Endodermal cell (in vitro differentiated cells): ENCODE results near the gene NTN4. TPM values are rescaled to one million over a fixed set of nuclear protein-coding genes. Genes with fewer than 3 reads are reported as not detected.

Source experiments
- DNase-seq: peaks from one replicate; pipeline ENCODE4 v3.0.0-alpha.2; 2017
- H3K27ac ChIP-seq: 2 replicates; pipeline ENCODE4 v1.5.1; 2013; ENCODE audit warnings: mild to moderate bottlenecking, low read depth, low read length, moderate library complexity
- H3K27me3 ChIP-seq: 2 replicates; pipeline ENCODE4 v1.6.1; 2013; ENCODE audit warnings: mild to moderate bottlenecking, low read length, moderate library complexity; ENCODE audit not compliant: insufficient read depth, control insufficient read depth, poor library complexity, severe bottlenecking
- H3K36me3 ChIP-seq: 2 replicates; pipeline ENCODE4 v1.7.0; 2013; ENCODE audit warnings: mild to moderate bottlenecking, low read length, moderate library complexity; ENCODE audit not compliant: control insufficient read depth, insufficient read depth
- H3K4me1 ChIP-seq: one replicate; pipeline ENCODE4 v1.7.0; 2013; ENCODE audit warnings: low read length; ENCODE audit not compliant: control insufficient read depth, insufficient read depth
- H3K4me3 ChIP-seq: 2 replicates; pipeline ENCODE4 v1.5.1; 2013; ENCODE audit warnings: mild to moderate bottlenecking, low read length, moderate library complexity
- H3K9ac ChIP-seq: 2 replicates; pipeline ENCODE4 v1.6.1; 2013; ENCODE audit warnings: mild to moderate bottlenecking, low read length, moderate library complexity; ENCODE audit not compliant: poor library complexity, severe bottlenecking; ENCODE audit errors: extremely low read depth
- H3K9me3 ChIP-seq: 2 replicates; pipeline ENCODE4 v1.6.1; 2013; ENCODE audit warnings: mild to moderate bottlenecking, low read length, moderate library complexity; ENCODE audit not compliant: control insufficient read depth
- H3K27ac Mint-ChIP-seq: 2 replicates; pipeline ENCODE4 v1.8.0; 2020; ENCODE audit warnings: mixed read lengths
- H3K27me3 Mint-ChIP-seq: 2 replicates; pipeline ENCODE4 v1.8.0; 2021; ENCODE audit warnings: mild to moderate bottlenecking, mixed read lengths; ENCODE audit not compliant: insufficient read depth
- H3K36me3 Mint-ChIP-seq: 2 replicates; pipeline ENCODE4 v1.8.0; 2020; ENCODE audit warnings: low read depth, mixed read lengths
- H3K4me1 Mint-ChIP-seq: 2 replicates; pipeline ENCODE4 v1.8.0; 2020; ENCODE audit warnings: mixed read lengths
- H3K4me3 Mint-ChIP-seq: 2 replicates; pipeline ENCODE4 v1.8.0; 2020; ENCODE audit warnings: mild to moderate bottlenecking, moderate library complexity, mixed read lengths
- H3K9me3 Mint-ChIP-seq: 2 replicates; pipeline ENCODE4 v1.8.0; 2020; ENCODE audit warnings: mild to moderate bottlenecking, mixed read lengths
- CTCF ChIP-seq: fragments of 200-600 bp; sonication (generic); conservative IDR thresholded peaks from 2 replicates; pipeline ENCODE4 v1.5.0; 2021; ENCODE audit warnings: antibody characterized with exemption, mild to moderate bottlenecking
- WGBS, 2 experiments: methylation state at CpG; one replicate each; pipeline versions ENCODE4 v1.1.5 to v1.1.7; 2013; ENCODE audit warnings: missing lambda C conversion rate in 2 of 2, mixed read lengths in 1 of 2; ENCODE audit not compliant: insufficient coverage in 1 of 2, insufficient read length in 1 of 2; 5-methylcytosine and 5-hydroxymethylcytosine counted together
- total RNA-seq, 2 donors: library from RNA; stranded (reverse); fragmentation: NEBNext Ultra II Directional in 1 of 2; extraction: Animal tissue kit (Norgen Biotek cat#: 25700) in 1 of 2; gene quantifications; 2 replicates in 1 of 2; 3 replicates in 1 of 2; pipeline ENCODE4 v1.2.1, GENCODE V29; 2021

Gene NTN4
- total RNA-seq, 2 donors from 2014 or later: 57.4 to 58.2 TPM

- no peaks in the 10 kb centered on the region for H3K9me3 ChIP-seq
- H3K27ac Mint-ChIP-seq: no peak overlapping the region
- DNase-seq: no peak
- no peak overlapping the region for H3K9ac ChIP-seq
- H3K4me1 ChIP-seq: no peaks in the 10 kb centered on the region
- H3K27me3 Mint-ChIP-seq: peaks cover 22% of the 10 kb centered on the region
- WGBS, 2 experiments: 81 to 94% methylated on average over 6 to 7 of the region's 7 CpGs
- no peak overlapping the region for H3K4me3 ChIP-seq
- H3K36me3 Mint-ChIP-seq: no peaks in the 10 kb centered on the region
- H3K4me1 Mint-ChIP-seq: peaks cover 22% of the 10 kb centered on the region
- no peak overlapping the region for H3K4me3 Mint-ChIP-seq
- no peak for TF ChIP-seq CTCF
- no peaks in the 10 kb centered on the region for H3K36me3 ChIP-seq
- no peak overlapping the region for H3K27ac ChIP-seq
- peaks cover 17% of the 10 kb centered on the region for H3K27me3 ChIP-seq
- no peaks in the 10 kb centered on the region for H3K9me3 Mint-ChIP-seq
Observed at GRCh38 chr12:95613021-95613420, 177.5 kb downstream of the NTN4 start.

- Mint-ChIP-seq H3K27ac (peak overlapping the region; percentile 60), H3K27me3 (peaks cover 34% of the 10 kb centered on the region), H3K4me1 (peaks cover 29% of the 10 kb centered on the region), H3K36me3 (no peaks in the 10 kb centered on the region), H3K9me3 (no peaks in the 10 kb centered on the region), H3K4me3 (no peak overlapping the region)
- no peak for TF ChIP-seq CTCF
- DNase-seq: no peak
- Histone ChIP-seq H3K27me3 (peaks cover 29% of the 10 kb centered on the region), H3K4me3 (no peak overlapping the region), H3K27ac (no peak overlapping the region), H3K4me1 (no peaks in the 10 kb centered on the region), H3K9ac (peak overlapping the region; percentile 8), H3K9me3 (no peaks in the 10 kb centered on the region), H3K36me3 (no peaks in the 10 kb centered on the region)
- 38% methylated on average over 2 of the region's 2 CpGs; no CpG with 5 or more reads in 1 of the 2 experiments for WGBS, 2 experiments
Observed at GRCh38 chr12:95611676-95612309, 178.8 kb downstream of the NTN4 start.

GRCh38 chr12:95608252-95609033 lies 182.1 kb downstream of the NTN4 start:
- peak; percentile 87 for DNase-seq
- Histone ChIP-seq H3K4me3 (no peak overlapping the region), H3K4me1 (no peaks in the 10 kb centered on the region), H3K27me3 (peaks cover 60% of the 10 kb centered on the region), H3K36me3 (no peaks in the 10 kb centered on the region), H3K9ac (no peak overlapping the region), H3K9me3 (no peaks in the 10 kb centered on the region), H3K27ac (no peak overlapping the region)
- peaks cover 67% of the 10 kb centered on the region for H3K27me3 Mint-ChIP-seq
- H3K36me3 Mint-ChIP-seq: no peaks in the 10 kb centered on the region
- TF ChIP-seq CTCF: no peak
- 54 to 93% methylated on average over 2 to 13 of the region's 13 CpGs for WGBS, 2 experiments
- H3K4me3 Mint-ChIP-seq: no peak overlapping the region
- no peaks in the 10 kb centered on the region for H3K9me3 Mint-ChIP-seq
- H3K4me1 Mint-ChIP-seq: peaks cover 25% of the 10 kb centered on the region
- no peak overlapping the region for H3K27ac Mint-ChIP-seq

Other genes starting within 250 kb of the NTN4 start
- 10 to 100 TPM; 17.5 to 30.8 TPM for gene USP44, start 239.3 kb downstream of the NTN4 start, total RNA-seq
- 10 to 100 TPM; 59.6 to 66.5 TPM for gene SNRPF, start 68.2 kb upstream of the NTN4 start, total RNA-seq
- gene CCDC38, start 151.8 kb upstream of the NTN4 start, total RNA-seq: under 1 TPM; 0.35 TPM
- under 1 TPM; 0.46 to 0.71 TPM for gene AMDHD1, start 152.6 kb upstream of the NTN4 start, total RNA-seq
- gene HAL, start 205.6 kb upstream of the NTN4 start, total RNA-seq: under 1 TPM; 0.31 to 0.49 TPM
- 100 to 1,000 TPM; 112 to 141 TPM for gene LTA4H, start 244.8 kb upstream of the NTN4 start, total RNA-seq